Glomerular visceral epithelial cell (primary cell): ENCODE results near the gene OSBP.

Source experiments
- DNase-seq: peaks from one replicate; pipeline ENCODE4 v3.0.0-alpha.2; 2016; ENCODE audit errors: extremely low spot score

The OSBP gene

DNA sequence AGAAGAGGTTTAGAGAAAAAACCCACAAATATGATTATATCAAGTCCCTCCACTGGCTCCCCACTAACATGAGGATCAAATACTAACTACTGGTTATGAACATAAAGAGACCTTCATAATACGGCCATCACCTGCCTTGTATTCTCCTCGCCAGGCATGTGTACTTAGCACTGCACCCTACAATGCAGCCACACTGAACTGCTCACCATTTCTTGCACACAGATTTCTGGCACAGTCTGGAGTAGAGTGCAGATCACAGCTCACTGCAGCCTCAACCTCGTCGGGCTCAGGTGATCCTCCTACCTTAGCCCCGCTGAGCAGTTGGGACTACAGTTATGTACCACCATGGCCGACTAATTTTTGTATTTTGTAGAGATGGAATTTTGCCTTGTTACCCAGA, 13.1 kb downstream of the OSBP start:
- no peak for DNase-seq

DNA sequence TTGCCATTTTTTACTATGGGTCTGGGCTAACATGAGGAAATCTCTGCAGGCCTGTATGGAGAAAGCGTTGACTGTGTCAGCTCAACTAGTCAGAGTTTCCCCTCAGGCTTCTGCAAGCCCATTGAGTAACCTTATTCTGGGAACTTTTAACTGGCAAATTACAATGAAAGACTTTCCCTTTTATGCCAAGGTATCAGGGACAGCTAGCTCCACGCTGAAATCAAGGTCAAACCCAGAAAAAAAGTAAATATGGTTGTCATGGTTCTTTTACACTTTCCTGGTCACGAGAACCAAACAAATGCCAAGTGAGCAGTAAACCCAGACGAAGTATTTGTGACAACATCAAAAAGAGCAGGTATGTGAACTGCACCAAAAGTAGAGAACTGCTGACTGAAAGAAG, 13.8 kb downstream of the OSBP start:
- no peak for DNase-seq

DNA sequence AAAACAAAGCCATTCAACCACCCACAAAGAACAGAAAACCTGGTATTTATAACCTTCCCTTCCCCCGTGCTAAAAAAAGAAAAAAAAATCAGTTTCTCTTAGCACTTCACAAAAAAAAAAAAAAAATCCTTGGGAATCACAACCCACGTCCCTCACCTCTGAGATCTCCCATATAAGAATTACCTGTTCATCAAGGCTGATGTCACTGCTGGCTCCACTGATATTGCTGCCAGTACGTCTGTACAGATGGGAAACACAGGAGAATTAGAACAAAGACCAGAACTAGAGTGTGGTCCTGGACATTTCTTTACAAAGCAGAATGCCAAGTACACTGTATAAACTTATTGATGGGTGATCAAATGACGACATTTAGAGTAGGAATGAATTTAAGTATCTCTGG, 14.9 kb downstream of the OSBP start:
- DNase-seq: no peak

DNA sequence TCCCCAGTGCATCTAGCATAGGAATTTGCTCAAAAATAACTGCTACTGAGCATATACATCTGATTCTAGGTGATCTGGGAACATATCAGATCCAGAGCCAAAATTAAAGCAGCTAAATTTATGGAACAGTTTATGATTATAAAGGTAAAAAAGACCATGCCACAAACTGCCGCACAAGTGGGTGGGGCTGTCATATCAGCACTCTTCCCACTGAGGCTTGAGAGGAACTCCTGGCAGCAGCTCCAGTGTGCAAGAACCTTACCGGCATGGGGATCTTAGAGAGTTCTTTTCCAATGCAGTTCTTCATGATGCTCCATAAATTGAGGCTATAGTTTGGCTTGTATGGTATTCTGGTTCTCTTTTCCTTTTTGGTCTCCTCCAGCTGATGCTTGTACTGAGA, 15.3 kb downstream of the OSBP start:
- no peak for DNase-seq

DNA sequence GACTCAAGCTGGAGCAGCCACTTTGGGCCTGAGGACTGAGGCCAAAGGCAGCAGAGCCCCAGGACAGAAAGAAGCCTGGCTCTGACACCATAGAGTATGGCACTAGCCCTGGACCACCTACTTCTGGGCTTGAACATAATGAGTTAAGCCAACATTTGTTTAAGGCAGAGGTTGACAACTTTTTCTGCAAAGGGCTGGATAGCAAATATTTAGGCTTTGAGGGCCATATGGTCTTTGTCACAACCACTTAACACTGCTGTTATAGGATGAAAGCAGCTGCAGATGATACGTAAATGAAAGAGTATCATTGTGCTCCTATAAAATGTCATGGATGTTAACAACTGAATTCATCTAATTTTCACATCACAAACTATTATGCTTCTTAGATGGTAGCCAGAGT, 16.6 kb downstream of the OSBP start:
- DNase-seq: no peak

DNA sequence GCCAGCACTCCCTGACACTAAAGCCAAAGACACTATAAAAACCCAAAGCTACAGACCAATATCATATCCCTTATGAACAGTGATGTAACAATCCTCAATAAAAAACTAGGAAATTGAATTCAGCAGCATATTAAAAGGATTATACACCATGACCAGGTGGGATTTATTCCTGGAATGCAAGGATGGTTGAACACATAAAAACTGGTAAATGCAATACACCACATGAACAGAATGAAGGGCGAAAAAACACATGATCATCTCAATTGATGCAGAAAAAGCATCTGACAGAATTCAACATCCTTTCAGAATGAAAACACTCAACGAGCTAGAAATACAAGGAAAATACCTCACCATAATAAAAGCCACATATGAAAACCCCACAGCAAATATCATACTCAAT, 31.3 kb downstream of the OSBP start:
- DNase-seq: no peak

DNA sequence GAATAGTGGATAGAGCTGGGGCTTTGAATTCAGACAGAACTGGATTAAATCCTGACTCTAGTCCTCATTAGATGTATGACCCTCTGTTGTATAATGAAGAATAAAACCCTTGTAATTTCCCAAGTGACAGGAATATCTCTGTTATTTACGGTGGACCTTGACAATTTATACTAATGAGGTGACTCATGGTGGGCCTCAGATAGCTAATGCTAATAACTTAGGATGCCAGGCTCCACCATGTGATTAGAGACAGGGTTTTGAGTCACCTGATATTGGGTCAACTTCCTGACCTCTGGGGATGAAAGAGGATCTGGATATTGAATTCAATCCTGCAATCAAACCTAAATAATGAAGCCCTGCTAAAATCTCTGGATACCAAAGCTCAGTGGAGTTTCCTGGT, 33.6 kb downstream of the OSBP start:
- DNase-seq: no peak

DNA sequence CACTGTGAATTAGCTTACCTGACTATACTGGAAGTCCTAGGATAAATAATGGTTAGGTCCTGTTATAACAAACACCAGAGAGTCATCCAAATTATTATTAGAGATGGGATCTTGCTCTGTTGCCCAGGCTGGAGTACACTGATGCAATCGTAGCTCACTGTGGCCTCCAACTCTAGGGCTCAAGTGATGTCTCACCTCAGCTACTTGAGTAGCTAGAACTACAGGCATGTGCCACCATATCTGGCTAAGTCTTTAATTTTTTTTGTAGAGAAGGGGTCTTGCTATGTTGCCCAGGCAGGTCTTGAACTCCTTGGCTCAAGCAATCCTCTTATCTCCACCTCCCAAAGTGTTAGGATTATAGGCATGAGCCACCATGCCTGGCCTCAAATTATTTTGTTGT, 37.2 kb downstream of the OSBP start:
- DNase-seq: no peak

DNA sequence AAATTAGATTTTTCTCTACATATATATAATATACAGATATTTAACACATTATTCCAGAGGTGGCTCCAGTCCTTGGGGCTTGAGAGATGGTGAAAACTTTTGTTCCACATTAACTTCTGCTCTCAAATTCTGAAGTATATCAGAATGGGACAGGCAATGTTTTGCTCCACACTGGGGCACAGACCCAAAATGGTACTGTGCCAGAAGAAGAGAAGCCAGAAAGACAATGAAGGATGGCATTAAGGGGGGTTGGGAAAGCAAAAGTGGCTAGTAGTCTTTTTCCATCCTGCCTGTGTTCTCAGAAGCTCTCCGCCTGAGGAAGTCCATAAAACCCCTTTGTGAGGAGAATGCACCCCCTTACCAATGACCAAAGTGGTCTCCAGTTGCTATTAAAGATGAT, 40.1 kb downstream of the OSBP start:
- no peak for DNase-seq

DNA sequence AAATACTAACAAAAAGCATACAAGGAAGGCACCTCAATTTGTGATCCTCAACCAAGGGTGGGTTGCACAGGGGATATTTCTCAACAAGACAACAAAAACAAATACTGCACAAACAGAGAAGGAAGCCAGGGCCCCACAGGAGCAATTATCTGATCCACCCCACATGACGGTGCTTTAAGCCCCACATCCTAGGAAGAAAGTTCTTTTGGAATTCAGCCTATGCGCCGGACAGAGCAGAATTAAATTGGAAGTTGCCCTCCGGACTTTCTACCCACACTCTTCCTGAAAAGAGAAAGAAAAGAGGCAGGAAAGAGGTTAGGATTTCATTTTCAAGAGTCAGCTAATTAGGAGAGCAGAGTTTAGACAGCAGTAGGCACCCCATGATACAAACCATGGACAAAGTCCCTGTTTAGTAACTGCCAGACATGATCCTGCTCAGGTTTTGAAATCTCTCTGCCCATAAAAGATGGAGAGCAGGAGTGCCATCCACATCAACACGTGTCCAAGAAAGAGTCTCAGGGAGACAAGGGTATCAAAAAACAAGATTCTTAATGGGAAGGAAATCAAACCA, 40.6 kb downstream of the OSBP start:
- DNase-seq: no peak

DNA sequence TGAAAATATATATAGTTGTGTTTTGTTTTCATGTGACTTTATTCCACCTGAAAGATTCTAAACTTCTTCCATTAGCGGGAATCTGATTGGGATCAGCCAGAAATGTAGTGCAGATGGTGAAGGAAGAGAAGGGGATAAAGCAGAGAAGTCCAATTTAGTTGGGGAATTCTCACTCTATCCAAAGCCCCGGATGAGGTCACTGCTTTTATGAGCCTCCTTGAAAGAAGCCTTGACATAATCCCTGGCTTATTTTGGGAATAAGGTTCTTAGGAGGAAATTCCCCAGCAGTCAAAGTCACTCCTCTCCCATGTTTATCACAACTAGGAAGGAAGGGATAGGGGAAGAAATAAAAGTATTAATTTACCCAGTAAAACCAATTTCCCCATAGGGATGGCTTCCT, 41.1 kb downstream of the OSBP start:
- DNase-seq: no peak

DNA sequence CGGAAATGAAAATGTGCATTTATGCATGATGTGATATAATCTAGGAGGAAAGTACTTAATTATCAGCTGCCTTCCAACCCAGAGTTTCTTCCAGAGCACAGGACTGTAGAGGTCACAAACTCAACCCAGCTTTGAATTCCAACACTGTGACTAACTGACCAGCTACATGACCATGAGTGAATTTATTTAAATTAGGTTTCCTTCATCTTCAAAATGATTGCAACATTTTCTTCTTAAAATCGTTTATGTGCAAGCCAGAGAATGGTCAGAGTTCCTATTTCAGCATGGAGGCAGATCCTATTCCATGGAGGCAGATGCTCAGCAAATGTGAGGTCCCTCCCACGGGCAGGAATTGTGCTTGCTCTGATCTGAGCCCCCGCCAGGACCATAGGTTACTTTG, 42.4 kb downstream of the OSBP start:
- peak; percentile 64 for DNase-seq

DNA sequence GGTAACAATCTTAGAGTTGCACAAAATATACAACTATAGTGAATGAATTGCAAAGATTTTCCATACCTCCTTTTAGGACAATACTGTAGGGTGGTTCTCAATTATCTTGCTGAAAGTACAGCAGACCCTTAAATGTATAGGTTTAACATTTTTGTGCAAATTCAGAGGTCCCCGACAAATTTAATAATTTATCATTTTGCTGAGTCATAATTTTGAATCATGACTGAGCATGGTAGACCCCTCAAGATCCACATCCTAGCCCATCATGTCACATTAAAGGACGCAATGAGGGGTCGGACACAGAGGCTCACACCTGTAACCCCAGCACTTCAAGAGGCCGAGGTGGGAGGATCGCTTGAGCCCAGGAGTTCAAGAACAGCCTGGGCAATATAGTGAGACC, 43.5 kb downstream of the OSBP start:
- no peak for DNase-seq

DNA sequence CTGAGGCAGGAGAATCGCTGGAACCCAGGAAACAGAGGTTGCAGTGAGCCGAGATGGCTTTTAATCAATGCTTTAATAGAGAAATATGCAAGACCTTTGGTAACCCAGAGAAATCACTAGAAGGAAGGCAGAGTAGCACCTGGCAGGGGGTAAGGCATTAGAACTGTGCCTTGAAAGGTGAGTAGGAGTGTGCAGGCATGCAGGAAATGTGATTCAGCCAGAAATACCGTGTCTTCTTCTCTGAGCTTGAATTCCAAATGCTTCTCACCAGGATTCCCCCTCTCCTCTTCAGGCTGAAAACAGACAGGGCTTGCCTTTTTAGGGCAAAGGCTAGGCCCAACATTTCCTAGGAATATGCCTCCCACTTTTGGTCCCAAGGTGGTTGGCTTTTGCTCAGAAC, 53.3 kb downstream of the OSBP start:
- no peak for DNase-seq

DNA sequence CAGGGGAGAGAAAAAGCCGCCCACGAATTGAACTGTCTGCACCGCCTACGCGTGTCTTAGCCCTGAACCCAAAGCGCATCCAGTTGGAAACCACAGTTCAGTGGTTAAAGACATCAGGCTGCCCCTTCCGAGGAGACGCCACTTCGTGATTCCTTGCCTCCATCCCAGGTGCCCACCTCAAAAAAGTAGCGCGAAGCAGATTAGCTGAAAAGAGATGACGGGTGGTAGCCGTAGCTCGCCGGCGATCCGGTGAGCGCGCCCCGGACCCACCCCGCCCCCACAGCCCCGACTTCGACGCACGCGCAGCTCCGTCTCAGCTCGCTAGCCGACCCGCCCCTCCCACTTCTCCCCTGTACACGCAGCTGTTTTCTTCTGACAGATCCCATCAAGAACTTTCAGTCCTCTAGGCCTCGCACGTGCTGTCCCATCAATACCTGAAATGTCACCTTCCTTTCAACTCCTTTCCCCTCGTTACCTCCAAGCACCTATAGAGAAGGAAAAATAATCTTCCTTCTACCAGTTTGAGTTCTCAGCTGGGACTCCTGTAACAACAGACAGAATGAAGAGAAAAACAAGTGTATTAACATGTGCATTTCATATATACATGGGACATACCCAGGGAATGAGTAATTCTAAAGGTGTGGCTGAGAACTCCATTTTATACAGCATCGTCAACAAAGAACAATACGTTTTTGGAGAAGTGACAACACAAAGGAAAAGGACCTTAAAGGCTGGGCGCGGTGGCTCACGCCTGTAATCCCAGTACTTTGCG, 54.7 kb downstream of the OSBP start:
- peak; percentile 84 for DNase-seq

DNA sequence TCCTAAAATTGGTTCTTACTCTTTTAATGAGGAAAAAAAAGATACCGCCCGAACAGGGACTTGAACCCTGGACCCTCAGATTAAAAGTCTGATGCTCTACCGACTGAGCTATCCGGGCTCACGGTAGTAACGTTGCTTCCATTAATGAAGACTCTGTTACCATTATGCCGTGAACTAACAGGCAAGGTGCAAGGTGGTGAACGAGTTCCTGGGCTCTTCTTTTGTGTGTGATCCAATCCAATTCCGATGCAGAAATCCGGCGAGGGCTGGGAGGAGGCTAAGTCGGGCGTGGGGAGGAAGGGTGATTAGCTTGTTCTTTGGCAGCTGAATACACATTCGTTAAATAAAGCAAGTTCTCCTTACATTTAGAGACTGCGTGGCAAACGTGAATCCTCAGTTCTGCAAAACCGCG, 55.3 kb downstream of the OSBP start:
- DNase-seq: peak; percentile 82

DNA sequence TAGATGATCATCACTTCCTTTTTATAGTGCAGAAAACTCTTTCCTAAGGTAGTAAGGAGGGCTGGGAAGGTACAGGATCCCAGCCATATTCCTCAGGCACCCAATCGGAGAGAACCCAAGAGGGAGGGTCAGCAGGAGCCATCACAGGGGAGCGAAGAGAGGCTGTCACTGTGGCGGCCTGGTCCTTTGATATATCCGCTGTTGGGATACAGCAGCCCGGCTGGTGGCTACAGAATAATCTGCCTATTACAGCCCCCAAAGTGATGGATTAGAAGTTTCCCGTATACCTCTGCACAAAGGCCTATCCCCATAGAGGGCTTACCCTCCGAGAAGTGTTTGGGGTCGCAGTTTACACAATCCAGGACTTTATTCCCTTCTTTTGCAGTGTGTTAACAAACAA, 55.7 kb downstream of the OSBP start:
- no peak for DNase-seq

DNA sequence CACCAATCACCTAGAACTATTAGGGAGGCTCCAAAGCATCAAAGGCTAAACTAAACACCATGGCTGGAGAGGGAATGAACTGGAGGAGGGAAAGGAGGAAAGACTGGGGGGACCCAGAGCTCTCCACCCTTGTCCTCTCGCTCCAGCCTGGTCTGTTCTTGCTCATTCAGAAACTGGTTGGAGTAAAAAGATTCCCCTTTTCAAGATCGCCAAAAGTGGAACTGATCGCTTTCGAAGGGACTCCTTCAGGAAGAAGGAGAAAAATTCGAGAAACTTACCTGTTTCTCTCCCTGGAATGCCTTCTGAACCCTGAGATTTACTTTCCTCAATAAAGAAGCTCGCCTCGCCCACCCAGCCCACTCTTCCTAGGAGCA, 57.3 kb downstream of the OSBP start:
- no peak for DNase-seq

DNA sequence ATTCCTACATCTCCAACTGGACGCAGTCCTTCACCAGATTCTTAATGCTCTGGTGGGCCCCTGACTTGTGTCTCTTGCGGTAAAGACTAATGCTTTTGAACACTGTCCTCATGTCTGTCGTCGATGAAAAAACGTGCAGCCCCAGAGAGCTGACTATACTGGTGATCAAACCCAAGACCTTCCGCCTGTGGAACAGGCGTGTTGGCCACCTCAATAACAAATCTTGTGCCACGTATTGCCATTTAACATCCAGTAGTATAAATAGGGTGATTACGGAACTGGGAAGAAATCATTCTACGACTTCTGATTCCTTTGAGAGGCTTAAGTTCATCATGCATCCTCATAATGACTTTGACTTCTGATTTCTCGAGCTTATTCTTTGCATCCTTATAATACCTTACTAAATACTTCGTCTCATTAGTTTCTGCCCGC, 58.6 kb downstream of the OSBP start:
- DNase-seq: peak; percentile 46

DNA sequence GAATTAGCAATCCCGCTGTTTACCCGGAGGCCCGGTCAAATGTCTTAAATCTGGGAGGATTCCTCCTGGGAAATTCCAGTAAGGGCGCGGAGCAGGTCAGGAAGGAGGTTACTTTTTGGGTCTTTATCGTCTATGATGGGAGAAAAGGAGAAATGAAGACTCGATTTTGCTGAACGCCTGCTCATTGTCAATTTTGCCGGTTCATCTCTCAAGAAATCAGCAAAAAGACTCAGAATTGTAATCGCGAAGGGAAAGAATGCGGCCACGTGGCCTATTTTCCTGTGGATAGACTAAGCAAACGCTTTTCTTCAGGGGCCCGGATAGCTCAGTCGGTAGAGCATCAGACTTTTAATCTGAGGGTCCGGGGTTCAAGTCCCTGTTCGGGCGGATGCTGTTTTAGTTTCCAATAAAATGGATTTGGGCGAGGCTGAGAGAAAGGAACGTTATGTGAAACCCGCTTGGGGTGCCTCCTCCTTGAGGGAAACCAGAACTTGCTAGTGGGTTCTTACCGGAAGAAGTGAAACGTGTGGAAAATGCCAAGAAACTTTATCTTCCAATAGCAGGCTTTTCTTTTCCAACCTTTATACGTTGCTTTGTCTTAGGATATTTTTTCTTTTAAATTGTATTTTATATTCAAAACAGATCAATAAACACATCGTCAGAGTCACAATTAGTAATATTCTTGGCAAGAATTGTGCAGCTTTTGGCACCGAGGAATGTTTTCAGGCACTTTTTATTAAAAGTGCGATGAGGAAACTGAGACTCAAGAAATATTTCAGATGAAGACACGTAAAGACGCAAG, 59.3 kb downstream of the OSBP start:
- DNase-seq: peak; percentile 83

DNA sequence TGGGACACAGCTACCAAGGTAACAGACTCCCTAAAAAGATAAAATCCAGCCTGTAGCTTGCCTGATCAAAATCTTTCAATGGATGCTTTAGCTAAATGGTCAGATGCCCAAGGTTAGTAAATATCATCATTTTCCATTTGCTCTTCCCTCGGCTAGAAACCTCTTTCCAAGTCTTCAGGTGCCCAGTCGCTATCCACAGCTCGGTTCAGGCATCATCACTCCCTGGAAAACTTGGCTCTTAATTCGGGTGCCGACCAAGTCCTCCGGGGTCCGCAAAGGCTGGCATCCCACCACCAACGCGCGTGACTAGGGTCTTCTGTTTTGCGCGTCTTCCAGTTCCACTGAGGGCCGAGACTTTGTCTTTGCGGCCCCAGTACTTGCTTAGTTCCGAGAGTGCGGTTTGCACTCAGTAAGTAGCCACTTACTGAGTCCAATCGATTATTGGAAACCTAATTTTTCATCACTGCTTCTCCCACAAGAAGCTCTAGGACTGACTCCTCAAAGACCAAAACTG, 59.9 kb downstream of the OSBP start:
- no peak for DNase-seq

DNA sequence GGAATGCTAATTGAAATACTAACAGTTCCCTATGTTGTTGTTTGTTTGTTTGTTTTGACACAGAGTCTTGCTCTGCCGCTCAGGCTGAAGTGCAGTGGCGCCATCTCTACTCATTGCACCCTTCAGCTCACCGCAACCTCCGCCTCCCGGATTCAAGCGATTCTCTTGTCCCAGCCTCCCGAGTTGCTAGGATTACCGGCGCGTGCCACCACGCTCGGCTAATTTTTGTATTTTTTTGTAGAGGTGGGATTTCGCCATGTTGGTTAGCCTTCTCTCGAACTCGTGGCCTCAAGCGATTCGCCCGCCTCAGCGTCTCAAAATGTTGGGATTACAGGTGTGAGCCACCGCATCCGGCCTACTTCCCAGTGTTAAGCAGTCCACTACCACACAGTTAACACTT, 62.3 kb downstream of the OSBP start:
- DNase-seq: no peak

DNA sequence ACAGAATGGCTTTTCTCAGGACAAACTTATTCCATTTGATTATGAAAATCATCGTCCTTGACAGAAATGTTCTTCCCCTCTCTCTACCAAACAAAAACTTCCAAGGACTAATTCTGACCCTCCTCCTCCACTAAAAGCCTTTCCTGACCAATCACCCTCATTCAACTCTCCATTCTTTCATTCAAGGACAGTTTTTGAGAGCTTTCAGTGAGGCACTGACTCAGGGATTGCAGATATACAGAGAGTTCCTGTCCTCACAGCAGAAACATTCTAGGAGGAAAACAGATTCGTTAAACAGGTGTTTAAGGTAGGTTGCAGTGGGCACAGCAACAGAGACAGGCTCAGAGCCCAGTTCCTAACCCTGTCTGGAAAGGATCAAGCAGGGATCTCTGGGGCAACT, 62.7 kb downstream of the OSBP start:
- DNase-seq: no peak
